ENCODE results near the gene SDCBP2. TPM values are rescaled to one million over a fixed set of nuclear protein-coding genes. Genes with fewer than 3 reads are reported as not detected.

The SDCBP2 gene
- total and polyA plus RNA-seq, 9 donors = 0.92 to 34.7 (median 3.7) TPM

- H3K36me3 ChIP-seq = no peaks in the 10 kb centered on the region
- TF ChIP-seq EP300 (IDR thresholded peaks at IDR 0.05) (no peak), POLR2A (IDR thresholded peaks at IDR 0.05) (no peak)
- H3K4me3 ChIP-seq = no peak overlapping the region
- intact Hi-C loops (cut with DNase I) = no loop called here
- H3K9me3 ChIP-seq = no peaks in the 10 kb centered on the region
- 81 to 83% (median 81%) methylated on average over 7 of the region's 7 CpGs for WGBS, 3 donors
- no peaks in the 10 kb centered on the region for H3K27me3 ChIP-seq
- DNase-seq = no peak
- H3K4me1 ChIP-seq (ENCODE audit: insufficient read depth) = no peaks in the 10 kb centered on the region
- no peak overlapping the region for H3K27ac ChIP-seq
Observed at GRCh38 chr20:1376408-1377270, 47.7 kb upstream of the SDCBP2 start.

GRCh38 chr20:1376007-1376406 lies 47.1 kb upstream of the SDCBP2 start:
- H3K27me3 ChIP-seq = no peaks in the 10 kb centered on the region
- no peak overlapping the region for H3K4me3 ChIP-seq
- no peak overlapping the region for H3K27ac ChIP-seq
- no peak for DNase-seq
- H3K9me3 ChIP-seq = no peaks in the 10 kb centered on the region
- intact Hi-C loops (cut with DNase I) = no loop called here
- H3K36me3 ChIP-seq = no peaks in the 10 kb centered on the region
- H3K4me1 ChIP-seq (ENCODE audit: insufficient read depth) = no peaks in the 10 kb centered on the region
- TF ChIP-seq POLR2A (IDR thresholded peaks at IDR 0.05) (no peak), EP300 (IDR thresholded peaks at IDR 0.05) (no peak)
- WGBS, 3 donors = 86 to 94% (median 87%) methylated on average over 1 of the region's 1 CpG

GRCh38 chr20:1375515-1375914 lies 46.6 kb upstream of the SDCBP2 start:
- WGBS, 3 donors = 64 to 65% (median 65%) methylated on average over 8 of the region's 8 CpGs
- Histone ChIP-seq H3K36me3 (no peaks in the 10 kb centered on the region), H3K4me3 (no peak overlapping the region), H3K4me1 (ENCODE audit: insufficient read depth) (no peaks in the 10 kb centered on the region), H3K9me3 (no peaks in the 10 kb centered on the region), H3K27me3 (no peaks in the 10 kb centered on the region), H3K27ac (no peak overlapping the region)
- TF ChIP-seq CTCF (IDR thresholded peaks at IDR 0.05) (no peak), EP300 (IDR thresholded peaks at IDR 0.05) (no peak), POLR2A (IDR thresholded peaks at IDR 0.05) (no peak)
- intact Hi-C loops (cut with DNase I) = no loop called here
- DNase-seq = no peak

GRCh38 chr20:1374246-1374645 lies 45.3 kb upstream of the SDCBP2 start:
- DNase-seq = no peak
- no peak for TF ChIP-seq POLR2A (IDR thresholded peaks at IDR 0.05)
- intact Hi-C loops (cut with DNase I) = no loop called here
- Histone ChIP-seq H3K27ac (no peak overlapping the region), H3K4me3 (no peak overlapping the region), H3K9me3 (no peaks in the 10 kb centered on the region), H3K36me3 (no peaks in the 10 kb centered on the region), H3K4me1 (ENCODE audit: insufficient read depth) (no peaks in the 10 kb centered on the region), H3K27me3 (no peaks in the 10 kb centered on the region)
- 58 to 67% (median 58%) methylated on average over 2 of the region's 2 CpGs for WGBS, 3 donors

GRCh38 chr20:1373614-1374013 lies 44.7 kb upstream of the SDCBP2 start:
- intact Hi-C loops (cut with DNase I) = no loop called here
- Histone ChIP-seq H3K27ac (no peak overlapping the region), H3K4me1 (ENCODE audit: insufficient read depth) (peaks cover 1% of the 10 kb centered on the region), H3K9me3 (no peaks in the 10 kb centered on the region), H3K36me3 (no peaks in the 10 kb centered on the region), H3K4me3 (no peak overlapping the region), H3K27me3 (no peaks in the 10 kb centered on the region)
- TF ChIP-seq EP300 (IDR thresholded peaks at IDR 0.05) = no peak
- TF ChIP-seq POLR2A (IDR thresholded peaks at IDR 0.05) = no peak
- WGBS, 3 donors = 71 to 74% (median 72%) methylated on average over 4 of the region's 4 CpGs
- DNase-seq = no peak

- DNase-seq = no peak
- Histone ChIP-seq H3K27me3 (no peaks in the 10 kb centered on the region), H3K4me1 (ENCODE audit: insufficient read depth) (peaks cover 4% of the 10 kb centered on the region), H3K4me3 (no peak overlapping the region), H3K27ac (no peak overlapping the region), H3K9me3 (no peaks in the 10 kb centered on the region), H3K36me3 (no peaks in the 10 kb centered on the region)
- intact Hi-C loops (cut with DNase I) = no loop called here
- 85 to 95% (median 87%) methylated on average over 3 of the region's 3 CpGs for WGBS, 3 donors
- TF ChIP-seq POLR2A (IDR thresholded peaks at IDR 0.05) (no peak), CTCF (IDR thresholded peaks at IDR 0.05) (no peak), EP300 (IDR thresholded peaks at IDR 0.05) (no peak)
Observed at GRCh38 chr20:1373036-1373435, 44.1 kb upstream of the SDCBP2 start.

All from ovary (tissue), 9 donors.